Esophagus mucosa (tissue), 1 donor: Measurements from ENCODE around the gene KLF15. TPM values are rescaled to one million over a fixed set of nuclear protein-coding genes. Genes with fewer than 3 reads are reported as not detected.
A peak's percentile ranks its signal among the peaks of the same experiment; 100 is the strongest.

Source experiments
- ATAC-seq: fragments of 200-7000 bp; cut with Tn5 transposase; one replicate; pipeline ENCODE4 v1.9.1; 2020
- total RNA-seq: library from RNA; stranded (reverse); gene quantifications from one replicate; pipeline ENCODE4 v1.2.4, GENCODE V29; 2023
- donor health status: DM: yes; HTN: yes; CAD: no.

The KLF15 gene
- total RNA-seq, 1 donor from 2014 or later: 0.60 TPM

DNA sequence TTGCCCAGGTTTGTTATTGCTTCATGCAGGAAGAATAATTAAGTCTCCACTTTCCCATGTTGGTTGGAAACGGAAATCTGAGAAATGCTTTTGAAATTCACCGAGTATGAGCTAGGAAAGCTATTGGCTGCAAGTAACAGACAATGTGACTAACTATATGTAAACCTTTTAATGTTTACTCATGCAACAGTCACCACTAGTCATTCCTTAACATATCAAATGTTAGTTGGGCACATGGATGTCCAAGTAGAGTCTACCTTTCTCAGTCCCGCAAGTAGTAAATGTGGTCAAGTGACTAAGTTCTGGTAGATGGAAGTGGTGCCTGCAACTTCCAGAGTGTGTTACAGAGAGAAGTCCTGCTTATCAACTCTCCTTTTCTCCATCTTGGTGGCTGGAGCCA, 52.5 kb downstream of the KLF15 start:
- ATAC-seq: peak; percentile 69

DNA sequence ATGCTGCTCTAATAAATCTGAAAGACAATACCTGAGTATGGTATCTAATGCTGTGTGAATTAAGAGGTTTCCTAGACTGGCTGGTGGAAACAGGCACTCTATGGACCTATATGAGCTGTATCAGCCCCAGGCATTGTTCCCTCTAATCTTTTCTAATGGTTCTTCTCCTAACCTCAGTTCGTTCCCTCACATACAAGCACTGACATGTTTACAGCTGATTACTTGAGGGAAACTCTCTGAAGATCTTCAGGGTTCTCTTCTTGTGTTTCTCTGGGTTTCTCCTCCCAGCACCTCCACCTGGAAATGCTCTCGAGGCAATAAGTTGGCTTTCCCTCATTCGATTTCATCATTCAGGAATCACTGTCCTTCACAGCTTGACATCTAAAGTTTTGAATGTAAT, 52.9 kb downstream of the KLF15 start:
- peak; percentile 25 for ATAC-seq

DNA sequence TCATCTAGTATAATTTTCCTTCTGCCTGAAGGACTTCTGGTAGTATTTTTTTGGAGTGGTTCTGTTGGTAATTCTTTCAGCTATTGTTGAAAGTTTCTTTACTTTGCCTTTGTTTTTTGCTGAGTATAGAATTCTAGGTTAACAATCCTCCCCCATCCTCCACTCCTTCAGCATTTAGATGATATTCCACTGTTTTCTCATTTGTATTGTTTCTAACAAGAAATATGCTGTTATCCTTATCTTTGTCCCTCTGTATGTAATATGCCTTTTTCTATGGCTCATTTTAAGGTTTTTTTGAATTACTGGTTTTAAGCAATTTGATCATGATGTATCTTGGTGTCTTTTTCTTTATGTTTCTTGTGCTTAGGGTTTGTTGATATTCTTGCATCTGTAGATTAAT, 53.9 kb downstream of the KLF15 start:
- ATAC-seq: no peak

DNA sequence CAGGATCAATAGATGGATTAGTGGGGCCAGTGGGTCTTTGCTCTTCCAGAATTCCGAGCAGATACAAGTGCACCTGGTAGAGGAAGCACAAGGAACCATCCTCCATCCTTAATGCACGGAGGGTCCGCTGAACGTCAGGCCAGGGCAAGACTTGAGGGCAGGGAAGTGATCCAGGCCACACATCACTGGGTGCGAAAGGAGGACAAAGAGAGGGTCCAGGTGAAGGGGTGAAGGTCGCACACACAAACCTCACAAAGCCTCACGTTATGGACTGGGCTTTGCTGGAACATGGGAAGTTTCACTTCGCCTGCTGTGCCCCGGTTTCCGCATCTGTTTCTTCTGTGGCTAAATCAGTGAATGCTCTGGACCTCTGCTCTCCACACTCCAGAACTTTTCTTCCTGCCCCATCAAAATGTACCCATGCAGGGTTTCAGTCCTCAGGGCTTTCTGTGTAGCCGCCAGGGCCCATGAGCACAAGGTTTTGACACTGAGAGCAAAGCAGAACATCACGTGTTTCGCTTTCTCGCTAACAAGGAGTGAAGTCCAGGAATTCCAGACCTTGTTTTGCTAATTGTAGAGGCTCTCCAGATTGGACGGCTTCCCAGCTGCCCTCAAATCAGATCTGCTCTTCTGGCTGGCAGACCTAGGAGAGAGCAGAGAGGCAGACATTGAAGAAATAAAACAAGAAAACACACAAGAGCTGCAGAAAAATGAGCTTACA, 56.3 kb downstream of the KLF15 start:
- ATAC-seq: no peak

DNA sequence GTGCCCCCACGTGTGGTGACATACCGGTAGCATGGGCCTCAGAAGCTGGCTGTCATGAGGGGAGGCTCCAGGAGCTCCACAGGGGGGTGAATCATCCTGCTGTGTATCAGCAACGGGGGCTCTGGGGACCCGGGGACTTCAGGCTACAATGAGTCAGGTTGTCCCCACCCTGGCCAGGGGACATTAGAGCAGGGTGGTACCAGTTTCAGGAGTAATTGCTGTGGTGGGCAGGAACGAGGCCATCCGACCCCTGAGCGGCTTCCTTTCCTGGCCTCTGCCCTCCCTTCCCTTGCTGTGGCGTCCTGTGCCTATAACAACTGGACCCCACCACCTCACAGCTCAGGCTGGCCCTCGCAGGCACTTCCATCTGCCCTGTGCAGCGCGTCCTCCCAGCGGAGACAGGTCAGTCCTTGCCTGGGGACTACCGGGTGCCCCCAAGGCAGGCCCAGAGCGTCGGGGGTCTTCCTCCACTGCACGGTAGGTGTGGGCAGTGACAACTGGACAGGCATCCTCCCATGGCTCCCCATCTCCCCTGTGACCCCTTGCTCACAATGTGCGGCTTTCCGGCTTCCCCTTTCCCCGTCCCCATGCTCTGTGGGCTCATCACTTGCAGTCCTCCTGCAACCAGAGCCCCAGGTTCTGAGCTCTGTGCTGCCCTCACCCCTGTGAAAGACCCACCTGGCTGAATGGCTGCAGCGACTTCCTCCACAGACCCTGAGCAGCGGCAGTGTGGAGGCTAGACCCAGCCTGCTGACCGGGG, 57.0 kb downstream of the KLF15 start:
- no peak for ATAC-seq

DNA sequence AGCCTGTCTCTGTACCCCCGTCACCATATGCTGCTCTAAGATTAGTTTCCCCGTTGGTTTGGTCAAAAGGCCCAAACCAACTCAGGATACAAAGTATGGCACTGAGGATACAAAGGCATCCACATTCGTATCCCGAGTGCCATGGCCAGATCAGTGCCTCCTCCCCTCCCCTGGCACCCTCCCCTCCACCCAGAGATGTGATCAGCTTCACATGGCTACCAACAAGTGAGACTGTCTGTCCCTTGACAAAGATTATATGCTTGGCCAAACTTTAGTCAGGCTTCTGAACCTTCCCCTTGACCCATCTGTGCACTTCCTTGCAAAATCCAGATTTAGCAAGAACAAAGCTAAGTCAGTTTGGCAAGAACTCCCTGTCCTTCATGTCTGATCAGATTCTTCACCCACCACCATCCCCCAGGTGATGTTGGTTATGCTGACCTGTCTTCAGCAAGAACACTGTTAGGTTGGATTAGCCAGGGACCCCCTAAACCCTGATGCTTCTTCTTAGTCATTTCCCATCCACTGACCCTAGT, 61.7 kb downstream of the KLF15 start:
- no peak for ATAC-seq

DNA sequence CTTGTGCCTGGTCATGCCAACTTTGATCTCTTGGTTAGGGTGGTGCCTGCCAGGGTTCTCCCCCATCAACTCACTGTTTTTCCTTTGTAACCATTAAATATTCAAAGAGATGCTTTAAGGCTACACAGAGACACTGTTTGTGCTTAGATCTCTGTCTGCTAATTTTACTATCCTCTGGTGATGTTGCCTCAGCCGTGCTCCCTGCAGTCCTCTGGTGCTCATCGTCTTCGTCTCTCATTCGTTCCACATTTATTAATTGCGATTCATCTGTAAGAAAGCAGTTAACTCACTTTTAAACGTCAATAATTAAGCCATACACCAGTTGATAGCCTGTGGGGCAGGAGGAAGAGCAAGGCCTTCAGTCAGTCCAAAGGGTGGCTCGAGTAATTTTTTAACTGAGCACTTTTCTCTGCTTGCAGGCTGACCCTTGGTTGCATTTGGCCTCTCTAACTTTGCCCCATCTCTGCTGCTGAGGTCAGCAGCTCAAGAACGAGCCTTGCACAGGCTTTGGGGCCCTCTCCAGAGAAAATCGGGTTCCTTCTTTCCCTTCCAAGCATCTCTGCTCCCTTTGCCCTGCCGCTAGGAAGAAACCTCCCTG, 62.9 kb downstream of the KLF15 start:
- no peak for ATAC-seq

DNA sequence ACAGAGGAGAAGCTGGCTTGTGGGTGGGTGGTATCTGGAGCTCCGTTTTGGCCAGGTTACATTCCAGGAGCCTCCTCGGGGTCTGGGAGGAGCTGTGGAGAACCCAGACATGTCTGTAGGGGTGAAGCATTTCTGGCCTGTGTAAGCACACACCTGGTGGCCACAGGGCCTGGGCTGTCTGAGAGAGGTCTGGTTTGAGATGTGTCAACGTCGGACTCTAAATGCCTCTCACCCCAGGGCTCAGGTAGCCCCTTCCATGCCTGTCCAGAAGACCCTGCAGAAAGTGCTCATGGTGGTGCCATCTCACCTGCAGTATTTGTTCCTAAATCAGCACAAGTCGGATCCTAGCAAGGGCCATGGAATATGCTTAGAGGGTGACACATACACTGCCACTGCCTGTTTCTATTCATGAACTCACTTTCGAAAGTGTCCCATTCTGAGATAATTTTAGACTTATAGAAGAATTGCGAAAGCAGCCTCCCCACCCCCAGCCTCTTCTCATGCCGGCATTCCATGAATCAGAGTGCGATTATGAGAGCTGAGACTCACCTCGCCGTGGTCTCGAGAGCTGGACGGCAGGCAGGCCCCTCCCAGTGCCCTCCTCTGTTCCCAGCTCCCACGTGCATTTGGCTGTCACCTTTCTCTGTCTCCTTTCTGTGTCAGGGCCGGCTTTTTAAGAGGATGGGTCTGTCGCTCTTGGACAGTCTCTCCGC, 63.7 kb downstream of the KLF15 start:
- no peak for ATAC-seq

Other genes starting within 250 kb of the KLF15 start
- 4.5 TPM for gene ALDH1L1, start 176.8 kb downstream of the KLF15 start, total RNA-seq
- gene CFAP100, start 37.5 kb upstream of the KLF15 start, total RNA-seq: not detected
- gene ZXDC, start 118.5 kb upstream of the KLF15 start, total RNA-seq: 19.1 TPM
- not detected for gene UROC1, start 160.4 kb upstream of the KLF15 start, total RNA-seq
- not detected for gene CHST13, start 166.7 kb upstream of the KLF15 start, total RNA-seq
- not detected for gene C3orf22, start 201.5 kb upstream of the KLF15 start, total RNA-seq